NAMALWA (cell line): ENCODE data around the gene FBXL13.
"Not testable (repeated sequence)": the region's sequence is repeated elsewhere in the genome, so short reads cannot be mapped to it uniquely, and the experiment has no call there.

Experiments used
- DNase-seq: peaks from one replicate; pipeline ENCODE4 v3.0.0-alpha.2; 2015; ENCODE audit warnings: low spot score

FBXL13 gene

DNA sequence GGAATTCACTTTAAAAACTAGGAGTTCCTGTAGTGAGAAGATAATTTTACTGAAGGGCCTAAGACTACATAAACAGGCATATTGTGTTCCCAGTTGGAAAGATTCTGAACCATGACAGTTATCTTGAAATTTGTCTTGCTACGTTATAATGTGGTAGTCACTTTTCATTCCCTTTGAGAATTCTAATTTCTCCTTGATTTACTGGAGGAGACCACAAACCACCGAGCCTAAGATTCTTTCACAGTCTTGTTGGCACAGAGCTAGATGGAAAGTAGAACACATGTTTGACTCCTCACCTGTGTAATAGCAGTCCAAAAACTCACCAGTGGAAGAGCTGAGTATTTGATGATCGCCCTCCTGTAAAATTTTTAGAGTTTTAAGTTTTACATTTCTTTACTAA, 5.2 kb upstream of the FBXL13 start:
- no peak for DNase-seq

DNA sequence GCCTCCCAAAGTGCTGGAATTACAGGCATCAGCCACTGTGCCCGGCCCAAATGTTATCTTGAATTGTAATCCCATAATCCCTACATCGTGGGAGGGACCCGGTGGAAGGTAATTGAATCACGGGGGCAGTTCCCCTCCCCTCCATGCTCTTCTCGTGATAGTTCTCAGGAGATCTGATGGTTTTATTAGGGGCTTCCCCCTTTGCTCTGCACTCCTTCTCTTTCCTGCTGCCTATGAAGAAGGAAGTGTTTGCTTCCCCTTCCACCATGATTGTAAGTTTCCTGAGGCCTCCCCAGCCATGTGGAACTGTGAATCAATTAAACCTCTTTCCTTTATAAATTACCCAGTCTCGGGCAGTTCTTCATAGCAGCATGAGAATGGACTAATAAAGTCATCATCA, 3.6 kb upstream of the FBXL13 start:
- not testable (repeated sequence) for DNase-seq

DNA sequence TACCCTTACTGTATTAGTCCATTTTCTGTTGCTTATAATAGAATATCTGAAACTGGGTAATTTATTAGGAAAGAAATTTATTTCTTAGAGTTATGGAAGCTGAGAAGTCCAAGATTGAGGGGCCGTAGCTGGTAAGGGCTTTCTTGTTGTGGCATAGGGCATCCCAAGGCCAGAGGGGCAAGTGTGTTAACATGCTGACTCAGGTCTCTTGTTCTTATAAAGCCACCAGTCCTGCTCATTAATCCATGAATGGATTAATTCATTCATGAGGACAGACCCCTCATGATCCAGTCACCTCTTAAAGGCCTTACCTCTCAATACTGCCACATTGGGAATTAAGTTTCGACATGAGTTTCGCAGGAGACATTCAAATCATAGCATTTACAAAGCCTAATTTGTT, 2.7 kb upstream of the FBXL13 start:
- DNase-seq: no peak

DNA sequence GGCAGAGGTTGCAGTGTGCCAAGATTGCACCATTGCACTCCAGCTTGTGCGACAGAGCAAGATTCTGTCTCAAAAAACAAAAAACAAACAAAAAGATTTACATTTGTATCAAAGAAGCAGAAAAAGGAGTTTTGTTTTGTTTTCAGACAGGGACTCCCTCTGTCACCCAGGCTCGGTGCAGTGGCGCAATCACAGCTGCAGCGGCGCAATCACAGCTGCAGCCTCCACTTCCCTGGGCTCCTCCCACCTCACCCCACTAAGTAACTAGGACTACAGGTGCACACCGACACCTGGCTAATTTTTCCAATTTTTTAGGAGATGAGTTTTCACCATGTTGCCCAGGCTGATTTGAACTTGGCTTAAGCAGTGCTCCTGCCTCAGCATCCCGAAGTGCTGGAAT, 2.2 kb upstream of the FBXL13 start:
- no peak for DNase-seq

DNA sequence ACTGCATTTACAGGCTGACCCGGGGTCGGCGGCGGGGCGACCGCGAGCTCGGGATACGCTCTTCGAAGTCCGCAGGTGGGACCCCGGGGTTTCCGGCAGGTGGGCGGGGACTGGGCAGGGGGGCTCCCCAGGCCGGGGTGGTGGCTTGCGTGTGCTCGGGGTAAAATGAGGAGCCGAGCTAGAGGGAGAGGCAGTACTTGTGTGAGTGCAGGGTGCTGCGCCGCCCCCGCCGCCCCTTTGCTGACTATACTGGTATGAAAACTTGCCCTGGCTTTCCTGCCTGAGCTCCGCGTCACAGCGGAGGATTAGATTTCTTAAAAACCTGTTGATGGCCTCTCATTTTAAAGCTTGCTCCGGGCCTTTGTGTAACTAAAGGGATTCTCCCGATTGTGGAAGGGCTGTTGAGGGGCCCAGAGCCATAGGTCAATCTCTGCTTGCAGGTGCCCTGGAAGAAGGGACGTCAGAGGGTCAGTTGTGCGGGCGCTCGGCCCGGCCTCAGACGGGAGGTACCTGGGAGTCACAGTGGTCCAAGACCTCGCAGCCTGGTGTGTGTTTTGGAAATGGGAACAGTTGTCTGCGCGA, 832 bp upstream of the FBXL13 start:
- DNase-seq: peak; percentile 85

GRCh38 chr7:103073989-103074518, 542 bp downstream of the FBXL13 start:
- no peak for DNase-seq

- DNase-seq: no peak
Measured at GRCh38 chr7:103071000-103071399, 3.6 kb downstream of the FBXL13 start.

- no peak for DNase-seq
Measured at GRCh38 chr7:103068414-103069403, 5.9 kb downstream of the FBXL13 start.

- DNase-seq: peak; percentile 89
Measured at GRCh38 chr7:103065667-103066066, 8.9 kb downstream of the FBXL13 start.

- DNase-seq: no peak
Measured at GRCh38 chr7:103063895-103064294, 10.7 kb downstream of the FBXL13 start.

DNA sequence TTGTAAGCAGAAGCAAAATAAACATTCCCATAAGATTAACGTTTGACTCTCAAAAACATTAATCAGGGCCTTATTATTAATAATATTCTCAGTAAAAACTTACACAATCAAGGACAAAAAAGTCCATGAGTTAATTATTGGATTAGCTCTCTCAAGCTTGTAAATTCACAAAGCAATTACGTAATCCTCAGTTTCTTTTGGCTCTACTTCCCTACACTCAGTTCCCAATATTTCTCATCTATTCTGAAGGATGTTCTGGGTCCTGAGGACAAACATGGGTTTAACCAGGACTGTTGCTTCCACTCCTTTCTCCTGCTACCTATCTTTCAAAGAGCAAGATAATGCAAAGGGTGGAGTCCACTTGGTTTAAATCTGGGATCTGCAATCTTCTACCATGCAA, 15.1 kb downstream of the FBXL13 start:
- DNase-seq: no peak

- DNase-seq: no peak
Measured at GRCh38 chr7:103058122-103058521, 16.5 kb downstream of the FBXL13 start.

DNA sequence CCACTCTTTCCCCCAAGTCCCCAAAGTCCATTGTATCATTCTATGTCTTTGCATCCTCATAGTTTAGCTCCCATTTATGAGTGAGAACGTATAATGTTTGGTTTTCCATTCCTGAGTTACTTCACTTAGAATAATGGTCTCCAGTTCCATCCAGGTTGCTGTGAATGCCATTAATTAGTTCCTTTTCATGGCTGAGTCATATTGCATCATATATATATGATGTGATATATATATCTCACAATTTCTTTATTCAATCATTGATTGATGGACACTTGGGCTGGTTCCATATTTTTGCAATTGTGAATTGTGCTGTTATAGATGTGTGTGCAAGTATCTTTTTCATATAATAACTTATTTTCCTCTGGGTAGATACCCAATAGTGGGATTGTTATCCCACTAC, 18.6 kb downstream of the FBXL13 start:
- not testable (repeated sequence) for DNase-seq

GRCh38 chr7:103051519-103051918, 23.1 kb downstream of the FBXL13 start:
- DNase-seq: no peak

DNA sequence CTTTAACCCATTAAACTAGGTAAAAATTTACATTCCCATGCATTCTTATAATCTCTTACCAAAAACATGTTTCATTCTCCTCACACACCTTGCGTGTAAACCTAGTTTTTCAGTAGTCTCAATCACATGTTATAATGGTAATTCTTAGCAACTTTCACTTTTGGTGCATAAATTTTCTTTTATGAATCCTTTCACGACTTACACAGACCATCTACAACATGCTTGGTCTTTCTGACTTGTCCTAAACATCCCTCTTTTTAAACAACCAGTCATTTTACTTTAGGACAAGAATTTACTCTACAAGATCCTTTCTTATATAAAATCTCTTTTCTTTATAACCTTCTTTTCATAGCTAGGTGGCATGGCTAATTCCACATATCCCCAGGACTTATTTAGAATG, 25.8 kb downstream of the FBXL13 start:
- no peak for DNase-seq

DNA sequence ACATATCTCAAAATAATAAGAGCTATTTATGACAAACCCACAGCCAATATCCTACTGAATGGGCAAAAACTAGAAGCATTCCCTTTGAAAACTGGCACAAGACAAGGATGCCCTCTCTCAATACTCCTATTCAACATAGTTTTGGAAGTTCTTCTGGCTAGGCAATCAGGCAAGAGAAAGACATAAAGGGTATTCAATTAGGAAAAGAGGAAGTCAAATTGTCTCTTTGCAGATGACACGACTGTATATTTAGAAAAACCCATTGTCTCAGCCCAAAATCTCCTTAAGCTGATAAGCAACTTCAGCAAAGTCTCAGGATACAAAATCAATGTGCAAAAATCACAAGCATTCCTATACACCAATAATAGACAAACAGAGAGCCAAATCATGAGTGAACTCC, 32.8 kb downstream of the FBXL13 start:
- not testable (repeated sequence) for DNase-seq

DNA sequence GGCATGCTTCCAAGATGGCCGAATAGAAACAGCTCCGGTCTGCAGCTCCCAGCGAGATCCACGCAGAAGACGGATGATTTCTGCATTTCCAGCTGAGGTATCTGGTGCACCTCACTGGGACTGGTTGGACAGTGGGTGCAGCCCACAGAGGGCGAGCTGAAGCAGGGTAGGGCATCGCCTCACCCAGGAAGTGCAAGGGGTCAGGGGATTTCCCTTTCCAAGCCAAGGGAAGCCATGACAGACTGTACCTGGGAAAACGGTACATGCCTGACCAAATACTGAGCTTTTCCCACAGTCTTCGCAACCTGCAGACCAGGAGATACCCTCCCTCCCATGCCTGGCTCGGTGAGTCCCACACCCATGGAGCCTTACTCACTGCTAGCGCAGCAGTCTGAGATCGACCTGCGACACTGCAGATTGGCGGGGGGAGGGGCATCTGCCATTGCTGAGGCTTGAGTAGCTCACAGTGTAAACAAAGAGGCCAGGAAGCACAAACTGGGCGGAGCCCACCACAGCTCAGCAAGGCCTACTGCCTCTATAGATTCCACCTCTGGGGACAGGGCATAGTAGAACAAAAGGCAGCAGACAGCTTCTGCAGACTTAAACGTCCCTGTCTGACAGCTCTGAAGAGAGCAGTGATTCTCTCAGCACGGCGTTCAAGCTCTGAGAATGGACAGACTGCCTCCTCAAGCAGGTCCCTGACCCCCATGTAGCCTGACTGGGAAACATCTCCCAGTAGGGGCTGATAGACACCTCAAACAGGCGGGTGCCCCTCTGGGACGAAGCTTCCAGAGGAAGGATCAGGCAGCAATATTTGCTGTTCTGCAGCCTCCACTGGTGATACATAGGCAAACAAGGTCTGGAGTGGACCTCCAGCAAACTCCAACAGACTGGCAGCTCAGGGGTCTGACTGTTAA, 36.5 kb downstream of the FBXL13 start:
- not testable (repeated sequence) for DNase-seq

DNA sequence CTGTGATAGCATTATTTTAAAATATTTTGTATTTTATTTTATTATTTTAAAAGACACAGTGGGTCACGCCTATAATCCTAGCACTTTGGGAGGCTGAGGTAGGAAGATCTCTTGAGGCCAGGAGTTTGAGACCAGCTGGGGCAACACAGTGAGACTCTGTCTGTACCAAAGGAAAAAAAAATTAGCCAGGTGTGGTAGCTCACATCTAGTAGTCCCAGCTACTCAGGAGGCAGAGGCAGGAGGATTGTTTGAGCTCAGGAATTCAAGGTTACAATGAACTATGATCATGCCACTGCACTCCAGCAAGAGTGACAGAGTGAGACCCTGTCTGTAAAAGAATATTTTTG, 37.1 kb downstream of the FBXL13 start:
- no peak for DNase-seq

- DNase-seq: not testable (repeated sequence)
Measured at GRCh38 chr7:103034318-103034717, 40.3 kb downstream of the FBXL13 start.

- no peak for DNase-seq
Measured at GRCh38 chr7:103031781-103032180, 42.8 kb downstream of the FBXL13 start.

DNA sequence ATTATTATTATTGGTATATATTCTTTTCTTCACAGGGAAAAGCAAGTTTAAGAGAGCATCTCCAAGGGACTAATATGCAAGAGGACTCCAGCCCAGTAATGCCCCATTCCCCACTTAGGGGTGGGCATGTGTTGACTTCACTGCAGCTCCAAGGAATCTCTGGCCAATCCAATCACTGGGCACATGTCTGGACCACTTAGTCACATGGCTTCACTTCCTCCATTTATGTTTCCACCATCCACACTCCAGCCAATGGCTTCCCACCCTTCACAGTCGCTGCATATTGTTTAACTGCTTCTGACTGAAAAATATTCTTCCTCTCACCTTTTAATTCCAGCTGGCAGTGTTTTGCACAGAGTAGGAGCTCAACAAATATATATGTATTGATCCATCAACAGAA, 43.6 kb downstream of the FBXL13 start:
- no peak for DNase-seq

- DNase-seq: peak; percentile 69
Measured at GRCh38 chr7:103025341-103025740, 49.3 kb downstream of the FBXL13 start.
